Measurements from ENCODE around the gene DENND5A. TPM values are rescaled to one million over a fixed set of nuclear protein-coding genes. Genes with fewer than 3 reads are reported as not detected.

Gene DENND5A
- total and polyA plus RNA-seq, 2 of the 8 experiments (the other 6 are each of a cell fraction or from before 2014, with no cell fraction given) = 65.7 to 139 TPM

GRCh38 chr11:9148727-9149126, 116.4 kb downstream of the DENND5A start:
- Histone ChIP-seq H4K91ac (replicated peaks; ENCODE audit: insufficient read length, low read length) (no peak overlapping the region), H4K20me1 (replicated peaks in 1 of 2; ENCODE audit: control insufficient read depth in 1 of 2, insufficient read depth in 2 of 2, low read length in 2 of 2) (no peaks in the 10 kb centered on the region), H2BK20ac (ENCODE audit: low read length) (no peak overlapping the region), H2BK5ac (ENCODE audit: low read depth, low read length) (no peak overlapping the region), H3K23me2 (ENCODE audit: low read depth, low read length) (no peaks in the 10 kb centered on the region), H3K18ac (ENCODE audit: extremely low read depth, low read length) (no peak overlapping the region), H3K14ac (ENCODE audit: insufficient read length) (no peak overlapping the region), H2BK12ac (ENCODE audit: low read depth, low read length) (no peak overlapping the region), H4K5ac (ENCODE audit: insufficient read length, low read depth, low read length) (no peak overlapping the region), H3K9me3 (ENCODE audit: insufficient read depth in 2 of 2, low read depth in 1 of 2, low read length in 1 of 2) (no peaks in the 10 kb centered on the region), H3K27ac (ENCODE audit: low read depth, low read length) (no peak overlapping the region), H2BK15ac (ENCODE audit: low read length) (no peak overlapping the region), H3K79me2 (ENCODE audit: control insufficient read depth in 1 of 2, insufficient read depth in 2 of 2, low read length in 2 of 2) (no peaks in the 10 kb centered on the region), H4K8ac (ENCODE audit: extremely low read depth, insufficient read depth, low read length) (no peak overlapping the region), H3K4me1 (replicated peaks in 1 of 4; ENCODE audit: control insufficient read depth in 3 of 4, insufficient read depth in 4 of 4, low read length in 3 of 4) (no peaks in the 10 kb centered on the region), H2AK5ac (ENCODE audit: low read depth, low read length) (no peak overlapping the region), H3K4me2 (ENCODE audit: insufficient read depth in 1 of 2, low read depth in 2 of 2, low read length in 2 of 2) (no peak overlapping the region), H3K56ac (replicated peaks; ENCODE audit: insufficient read length, low read depth, low read length) (no peak overlapping the region), H3K4ac (replicated peaks; ENCODE audit: insufficient read length, low read depth, low read length) (no peak overlapping the region), H3K79me1 (ENCODE audit: low read depth, low read length) (no peaks in the 10 kb centered on the region), H3K36me3 (ENCODE audit: control insufficient read depth in 2 of 4, insufficient read depth in 4 of 4, low read length in 3 of 4) (peaks cover 11 to 65% (median 34%) of the 10 kb centered on the region in 4 experiments), H2AFZ (ENCODE audit: low read length) (no peak overlapping the region), H3K27me3 (replicated peaks in 1 of 4; ENCODE audit: control insufficient read depth in 3 of 4, extremely low read depth in 1 of 4, insufficient read depth in 3 of 4, low read length in 3 of 4) (no peaks in the 10 kb centered on the region), H2BK120ac (replicated peaks; ENCODE audit: low read depth, low read length) (no peak overlapping the region), H3K23ac (ENCODE audit: insufficient read length) (no peak overlapping the region), H3K9ac (replicated peaks in 1 of 4; ENCODE audit: extremely low read depth in 1 of 4, low read depth in 3 of 4, low read length in 3 of 4) (no peak overlapping the region), H3K4me3 (ENCODE audit: extremely low read depth in 1 of 4, insufficient read depth in 2 of 4, low read depth in 3 of 4, low read length in 4 of 4) (no peak overlapping the region)
- no peak for TF ChIP-seq HDAC2 (IDR thresholded peaks at IDR 0.05; ENCODE audit: borderline replicate concordance in 1 of 2, low read depth in 2 of 2, low read length in 2 of 2)
- no peak for DNase-seq (ENCODE audit: low read depth in 1 of 2, low spot score in 2 of 2)
- CTCF ChIA-PET (ENCODE audit: partially characterized antibody) = interaction anchor here (1.0 to 7.4 kb wide), 3 partner anchors 11 to 358 kb away, joined by 3 to 38 read pairs (median 4); no protein-coding TSS in a partner anchor
- 89% methylated on average over 2 of the region's 2 CpGs; no CpG with 5 or more reads in 1 of the 2 experiments for WGBS, 2 experiments (ENCODE audit: extremely low coverage in 1 of 2, insufficient coverage in 1 of 2, insufficient read length in 1 of 2, insufficient replicate concordance in 2 of 2, low coverage in 1 of 2, low lambda C conversion rate in 2 of 2, missing lambda C conversion rate in 1 of 2)
- no peak for FAIRE-seq
- POLR2A ChIA-PET (ENCODE audit: partially characterized antibody) = no interaction called here

Data from H1 (cell line).